Skeletal muscle tissue (tissue), 4 donors: ENCODE results near the gene LIG1. TPM values are rescaled to one million over a fixed set of nuclear protein-coding genes. Genes with fewer than 3 reads are reported as not detected.

Experiments
- H3K27ac ChIP-seq: one replicate; pipeline ENCODE4 v1.7.0; 2013; ENCODE audit warnings: mild to moderate bottlenecking, low read depth, low read length, inconsistent platforms
- H3K27me3 ChIP-seq, 3 donors: one replicate each; pipeline ENCODE4 v1.7.0; 2013; ENCODE audit warnings: low read length in 3 of 3; ENCODE audit not compliant: control insufficient read depth in 3 of 3, insufficient read depth in 3 of 3
- H3K36me3 ChIP-seq, 3 donors: one replicate each; pipeline ENCODE4 v1.7.0; 2013; ENCODE audit warnings: low read length in 3 of 3; ENCODE audit not compliant: control insufficient read depth in 3 of 3, insufficient read depth in 3 of 3
- H3K4me1 ChIP-seq, 3 donors: one replicate each; pipeline ENCODE4 v1.7.0; 2013; ENCODE audit warnings: low read length in 3 of 3, mild to moderate bottlenecking in 3 of 3; ENCODE audit not compliant: control insufficient read depth in 3 of 3, insufficient read depth in 3 of 3
- H3K4me3 ChIP-seq, 3 donors: one replicate each; pipeline ENCODE4 v1.7.0; 2013; ENCODE audit warnings: low read length in 3 of 3
- H3K9ac ChIP-seq, 3 donors: one replicate each; pipeline ENCODE4 v1.7.0; 2013; ENCODE audit warnings: low read length in 3 of 3, mild to moderate bottlenecking in 3 of 3, moderate library complexity in 2 of 3, low read depth in 1 of 3
- H3K9me3 ChIP-seq, 3 donors: one replicate each; pipeline ENCODE4 v1.7.0; 2013; ENCODE audit warnings: low read length in 3 of 3; ENCODE audit not compliant: control insufficient read depth in 3 of 3
- total RNA-seq: library from RNA; depleted of rRNA; stranded (reverse); fragments of >200 nt; gene quantifications from one replicate; pipeline ENCODE4 v1.2.3, GENCODE V29; 2014
- donor health status: Osteomylitis.

Gene LIG1
- total RNA-seq, 1 donor from 2014 or later: 14.6 TPM

DNA sequence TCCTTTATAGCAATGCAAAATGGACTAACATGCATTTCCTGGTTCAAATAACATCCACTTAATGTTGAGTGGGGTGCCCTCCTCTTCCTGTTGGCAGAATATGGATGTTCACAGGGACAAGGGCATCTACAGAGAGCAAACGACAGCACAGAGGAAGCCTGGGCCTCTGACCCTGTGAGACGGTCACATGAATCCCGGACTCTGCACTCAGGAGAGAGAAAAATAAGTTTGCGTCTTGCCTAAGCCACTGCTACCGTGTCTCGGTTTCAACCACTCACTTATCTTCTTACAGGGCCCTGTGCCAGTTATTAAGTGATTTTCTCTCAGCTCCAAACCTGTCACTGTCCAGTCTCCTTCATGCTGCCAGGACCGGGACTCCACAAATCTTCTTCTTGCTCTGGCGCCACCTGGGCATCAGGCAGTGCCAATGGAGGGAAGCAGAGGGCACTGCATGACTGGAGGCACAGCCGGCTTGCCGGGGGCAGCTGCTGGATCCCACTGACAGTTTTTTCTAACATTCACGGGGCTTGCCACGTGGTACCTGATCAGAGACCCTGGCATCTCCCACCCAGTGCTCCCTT is 11.8 kb downstream of the LIG1 start:
- no peaks in the 10 kb centered on the region for H3K4me1 ChIP-seq
- H3K9ac ChIP-seq: no peak overlapping the region
- H3K27me3 ChIP-seq: no peaks in the 10 kb centered on the region
- no peak overlapping the region for H3K4me3 ChIP-seq
- H3K9me3 ChIP-seq: no peaks in the 10 kb centered on the region
- no peak overlapping the region for H3K27ac ChIP-seq
- peaks cover 3 to 17% (median 4%) of the 10 kb centered on the region in 3 donors for H3K36me3 ChIP-seq

DNA sequence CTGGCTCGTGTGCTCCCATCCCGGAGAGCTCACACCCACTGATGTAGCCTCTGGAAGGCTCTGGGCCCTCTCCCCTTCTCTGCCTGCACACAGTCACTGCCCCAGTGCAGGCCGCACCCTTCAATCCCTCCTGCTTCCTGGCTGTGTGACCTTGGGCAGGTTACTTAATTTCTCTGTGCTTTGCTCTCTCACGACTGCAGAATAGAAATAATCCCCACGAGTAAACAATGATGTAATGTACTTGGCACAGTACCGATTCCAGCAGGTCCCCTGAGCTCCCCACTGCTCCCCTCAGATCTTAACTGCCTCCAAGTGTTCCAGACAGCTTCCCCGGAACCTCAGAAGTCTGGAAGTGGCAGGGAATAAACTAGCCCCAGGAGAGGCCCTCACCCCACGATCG is 16.1 kb downstream of the LIG1 start:
- no peaks in the 10 kb centered on the region for H3K9me3 ChIP-seq
- H3K27ac ChIP-seq: no peak overlapping the region
- H3K27me3 ChIP-seq: no peaks in the 10 kb centered on the region
- no peaks in the 10 kb centered on the region for H3K4me1 ChIP-seq
- no peak overlapping the region for H3K4me3 ChIP-seq
- peaks cover 2 to 7% (median 4%) of the 10 kb centered on the region in 3 donors for H3K36me3 ChIP-seq
- H3K9ac ChIP-seq: no peak overlapping the region

DNA sequence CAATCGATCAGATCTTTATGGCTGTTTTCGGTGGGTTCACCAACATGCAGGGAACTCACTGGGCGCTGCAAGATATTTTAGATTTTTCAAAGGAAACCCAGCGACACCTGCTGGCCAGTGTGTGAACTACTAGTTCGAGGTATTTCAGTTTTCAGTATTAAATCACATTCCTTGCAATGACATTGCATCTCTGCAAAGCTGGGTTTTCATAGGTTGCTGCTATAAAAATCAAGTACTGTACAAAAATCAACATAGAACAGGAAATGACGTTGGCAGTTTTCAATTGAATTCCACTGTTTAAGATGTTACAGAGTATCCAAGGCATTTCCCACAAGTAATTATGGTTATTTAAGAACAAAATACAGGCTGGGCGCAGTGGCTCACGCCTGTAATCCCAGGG is 17.6 kb downstream of the LIG1 start:
- Histone ChIP-seq H3K36me3 (peaks cover 0 to 11% (median 4%) of the 10 kb centered on the region in 3 donors), H3K27ac (no peak overlapping the region), H3K27me3 (no peaks in the 10 kb centered on the region), H3K9me3 (no peaks in the 10 kb centered on the region), H3K4me1 (no peaks in the 10 kb centered on the region), H3K4me3 (no peak overlapping the region), H3K9ac (no peak overlapping the region)

DNA sequence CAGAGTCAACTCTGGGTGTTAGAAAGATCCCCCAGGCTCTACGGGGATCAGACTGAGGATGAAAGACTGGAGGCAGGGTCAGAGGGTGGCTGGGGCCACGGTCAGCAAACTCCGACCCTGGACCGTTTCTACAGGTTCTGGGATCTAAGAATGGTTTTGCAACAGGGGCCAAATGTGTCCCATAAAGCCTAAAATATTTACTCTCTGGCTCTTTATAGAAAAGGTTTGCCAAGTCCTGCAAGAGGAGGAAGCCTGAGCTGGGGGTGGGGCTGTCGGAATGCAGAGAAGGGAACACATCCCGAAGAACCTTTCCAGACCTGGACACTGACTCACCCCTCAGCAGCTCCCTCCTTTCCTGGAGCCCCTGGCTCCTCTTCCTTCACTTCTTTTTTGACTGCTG is 20.7 kb downstream of the LIG1 start:
- Histone ChIP-seq H3K4me1 (no peaks in the 10 kb centered on the region), H3K9ac (no peak overlapping the region), H3K4me3 (no peak overlapping the region), H3K9me3 (no peaks in the 10 kb centered on the region), H3K36me3 (peaks cover 5 to 12% (median 7%) of the 10 kb centered on the region in 3 donors), H3K27me3 (no peaks in the 10 kb centered on the region), H3K27ac (no peak overlapping the region)

DNA sequence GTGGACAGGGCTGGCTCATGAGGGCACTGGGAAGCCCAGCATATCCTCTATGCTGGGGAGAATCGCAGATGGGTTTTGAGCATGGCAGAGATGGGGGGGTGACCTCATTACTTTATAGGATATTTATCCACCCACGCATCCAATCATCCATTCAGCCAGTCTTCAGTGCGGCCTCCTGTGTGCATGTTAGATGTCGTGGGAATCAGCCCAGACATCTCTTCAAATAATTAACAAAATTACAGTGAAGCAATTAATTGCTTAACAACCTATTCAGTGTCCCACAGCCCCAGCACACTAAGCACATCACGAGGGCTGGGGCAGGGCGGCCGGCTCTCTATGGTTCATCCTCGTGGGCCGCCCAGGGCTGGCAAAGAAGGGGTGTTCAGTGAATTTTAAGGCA is 21.6 kb downstream of the LIG1 start:
- Histone ChIP-seq H3K4me3 (no peak overlapping the region), H3K4me1 (no peaks in the 10 kb centered on the region), H3K9ac (no peak overlapping the region), H3K27ac (no peak overlapping the region), H3K9me3 (no peaks in the 10 kb centered on the region), H3K36me3 (peaks cover 5 to 12% (median 9%) of the 10 kb centered on the region in 3 donors), H3K27me3 (no peaks in the 10 kb centered on the region)

DNA sequence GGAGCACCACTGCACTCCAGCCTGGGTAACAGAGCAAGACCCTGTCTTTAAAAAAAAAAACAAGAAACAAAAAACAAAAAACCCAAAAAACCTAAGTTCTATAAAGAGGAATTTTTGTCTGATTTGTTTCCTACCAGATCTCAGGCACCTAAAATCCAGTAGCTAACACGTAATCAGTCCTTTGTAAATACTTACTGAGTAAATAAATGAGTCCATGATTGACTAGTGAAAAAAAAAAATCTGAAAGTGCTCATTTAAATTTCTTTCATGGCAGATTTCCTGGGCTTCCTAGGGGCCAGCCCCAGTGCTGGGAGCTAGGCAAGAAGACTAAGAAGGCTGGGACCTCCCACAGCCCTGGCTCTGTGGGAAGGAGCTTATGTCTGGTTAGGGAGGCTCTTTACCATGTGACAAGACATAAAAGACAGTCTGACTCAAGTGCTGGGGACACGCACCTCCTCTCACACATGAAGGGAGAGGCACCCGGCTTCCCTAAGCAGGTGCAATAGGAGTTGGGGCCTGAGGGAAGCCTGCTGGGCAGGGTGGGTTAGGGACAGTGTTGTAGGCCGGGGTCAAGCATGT is 22.5 kb downstream of the LIG1 start:
- H3K9me3 ChIP-seq: no peaks in the 10 kb centered on the region
- no peaks in the 10 kb centered on the region for H3K27me3 ChIP-seq
- H3K9ac ChIP-seq: no peak overlapping the region
- H3K4me1 ChIP-seq: no peaks in the 10 kb centered on the region
- H3K27ac ChIP-seq: no peak overlapping the region
- H3K36me3 ChIP-seq: peaks cover 8 to 17% (median 12%) of the 10 kb centered on the region in 3 donors
- no peak overlapping the region for H3K4me3 ChIP-seq

DNA sequence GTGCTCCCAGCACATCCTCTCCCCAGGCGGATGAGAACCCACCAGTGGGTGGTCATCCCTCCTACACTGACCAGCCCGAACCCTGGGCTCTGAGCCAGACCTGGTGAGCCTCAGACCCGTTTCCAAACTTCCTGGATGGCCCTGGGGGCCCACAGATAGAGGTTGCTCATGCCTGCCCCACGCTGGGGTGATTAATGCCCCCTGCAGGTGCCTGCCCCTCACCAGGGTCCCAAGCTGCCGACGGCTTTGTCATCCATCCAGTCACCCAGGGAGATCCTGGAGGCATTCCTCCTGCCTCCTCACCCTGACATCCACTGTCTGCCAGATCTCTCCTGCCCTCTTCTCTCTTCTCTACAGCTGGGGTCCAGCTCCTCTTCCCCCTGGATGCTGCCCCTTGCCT is 31.1 kb downstream of the LIG1 start:
- Histone ChIP-seq H3K36me3 (peaks cover 2 to 13% (median 3%) of the 10 kb centered on the region in 3 donors), H3K27me3 (no peaks in the 10 kb centered on the region), H3K27ac (no peak overlapping the region), H3K9me3 (no peaks in the 10 kb centered on the region), H3K4me3 (no peak overlapping the region), H3K9ac (no peak overlapping the region), H3K4me1 (no peaks in the 10 kb centered on the region)

DNA sequence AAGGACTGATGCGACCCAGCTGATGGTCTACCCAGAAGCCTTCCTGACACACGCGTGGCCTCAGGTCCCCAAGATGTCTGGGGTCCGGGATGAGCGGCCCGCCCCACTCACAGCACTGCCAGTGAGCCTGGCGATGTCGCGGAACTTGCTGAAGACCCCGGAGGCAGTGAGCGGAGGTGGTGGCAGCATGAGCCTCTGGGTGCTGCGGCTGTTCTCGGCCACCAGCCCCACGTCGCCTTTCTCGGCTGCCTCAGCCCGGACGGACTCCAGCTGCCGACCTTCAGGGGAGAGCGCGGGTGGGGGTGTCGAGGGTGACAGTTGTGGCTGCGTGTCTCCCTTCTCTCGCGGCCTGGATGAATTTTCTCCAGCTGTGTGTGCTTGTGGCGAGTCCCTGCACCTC is 32.7 kb downstream of the LIG1 start:
- no peaks in the 10 kb centered on the region for H3K4me1 ChIP-seq
- no peak overlapping the region for H3K9ac ChIP-seq
- H3K27me3 ChIP-seq: no peaks in the 10 kb centered on the region
- H3K4me3 ChIP-seq: no peak overlapping the region
- H3K9me3 ChIP-seq: no peaks in the 10 kb centered on the region
- no peak overlapping the region for H3K27ac ChIP-seq
- H3K36me3 ChIP-seq: peaks cover 0 to 4% (median 2%) of the 10 kb centered on the region in 3 donors

DNA sequence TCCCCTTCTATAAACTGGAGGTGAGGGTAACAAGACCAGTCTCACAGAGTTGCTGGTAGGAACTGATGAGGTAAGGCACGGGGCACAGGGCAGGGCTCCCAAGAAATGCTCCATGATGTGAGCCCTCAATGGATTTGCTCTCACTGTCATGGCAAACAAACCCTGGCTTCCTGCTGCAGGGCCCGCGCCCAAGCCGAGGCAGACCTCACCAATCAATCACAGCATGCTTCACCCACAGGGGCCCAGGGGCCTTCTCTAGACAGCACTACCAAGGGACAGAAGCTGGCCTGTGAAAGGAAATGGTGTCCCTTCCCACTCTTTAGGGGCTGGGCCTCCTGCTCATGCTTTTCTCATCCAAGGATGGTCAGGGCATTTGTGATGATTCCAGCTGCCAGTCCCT is 33.6 kb downstream of the LIG1 start:
- Histone ChIP-seq H3K9me3 (no peaks in the 10 kb centered on the region), H3K27ac (no peak overlapping the region), H3K9ac (no peak overlapping the region), H3K4me3 (no peak overlapping the region), H3K36me3 (peaks cover 3 to 4% (median 4%) of the 10 kb centered on the region in 3 donors), H3K4me1 (no peaks in the 10 kb centered on the region), H3K27me3 (no peaks in the 10 kb centered on the region)

DNA sequence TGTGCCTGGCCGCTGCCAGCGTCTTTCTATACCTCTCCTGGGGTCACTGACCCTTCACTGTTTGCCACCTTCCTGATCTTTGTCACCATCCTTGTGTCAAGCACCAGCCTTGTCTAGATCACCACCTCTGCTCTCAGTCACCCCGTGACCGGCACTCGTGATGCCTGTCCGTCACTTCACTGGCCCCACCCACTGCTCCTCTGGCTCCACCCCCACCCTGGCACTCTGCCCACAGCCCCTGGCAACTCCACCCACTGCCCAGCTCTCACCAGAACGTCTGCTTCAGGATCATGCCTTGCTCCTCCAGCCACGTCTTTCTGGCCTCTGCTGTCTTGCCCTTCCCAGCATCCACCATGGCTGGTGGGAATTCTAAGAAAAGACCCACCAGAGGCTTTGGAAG is 34.7 kb downstream of the LIG1 start:
- Histone ChIP-seq H3K4me1 (no peaks in the 10 kb centered on the region), H3K4me3 (no peak overlapping the region), H3K36me3 (peaks cover 7 to 9% (median 8%) of the 10 kb centered on the region in 3 donors), H3K27ac (no peak overlapping the region), H3K27me3 (no peaks in the 10 kb centered on the region), H3K9me3 (no peaks in the 10 kb centered on the region), H3K9ac (no peak overlapping the region)
